Measurements from ENCODE around the gene DUS1L. TPM values are rescaled to one million over a fixed set of nuclear protein-coding genes. Genes with fewer than 3 reads are reported as not detected.

Gene DUS1L
- polyA plus RNA-seq, 1 of the 3 experiments (the other 2 are of a cell fraction), result 163 TPM

- H3K4me1 ChIP-seq (ENCODE audit: control insufficient read depth in 1 of 2, insufficient read depth in 2 of 2, low read depth in 1 of 2, low read length in 1 of 2), result peaks cover 18 to 36% of the 10 kb centered on the region in 2 experiments; a peak in 3 of 4 replicates
- DNase-seq, result no peak
- peaks cover 36% of the 10 kb centered on the region for H3K79me2 ChIP-seq (ENCODE audit: insufficient read depth)
- no peaks in the 10 kb centered on the region for H3K9me3 ChIP-seq
- peak overlapping the region; percentile 99 for H3K4me2 ChIP-seq
- peak overlapping the region in 1 of 2 experiments; percentile 11; a peak in 1 of 4 replicates for H3K27ac ChIP-seq (ENCODE audit: low read depth in 2 of 2, low read length in 1 of 2)
- POLR2A ChIA-PET, result interaction anchor here (0.6 to 4.2 kb wide), 10 partner anchors 10 to 105 kb away, joined by 3 to 41 read pairs (median 5); partner anchors contain the start of genes ASPSCR1, FASN, NOTUM and RAC3
- WGBS (ENCODE audit: low lambda C conversion rate), result 84% methylated on average over 13 of the region's 14 CpGs
- peaks cover 17% of the 10 kb centered on the region for H4K20me1 ChIP-seq (ENCODE audit: insufficient read depth)
- peaks cover 7 to 23% of the 10 kb centered on the region in 2 experiments for H3K36me3 ChIP-seq (replicated peaks in 1 of 2; ENCODE audit: control insufficient read depth in 1 of 2, insufficient read depth in 2 of 2, low read length in 1 of 2)
- peaks cover 32% of the 10 kb centered on the region for H3F3A ChIP-seq (replicated peaks; ENCODE audit: insufficient read depth)
- no peaks in the 10 kb centered on the region for H3K9me2 ChIP-seq
- peak overlapping the region in 1 of 2 experiments; percentile 92; a peak in 1 of 4 replicates for H3K4me3 ChIP-seq (ENCODE audit: low read depth in 2 of 2, low read length in 1 of 2)
- TF ChIP-seq USF2 (IDR thresholded peaks at IDR 0.05; ENCODE audit: borderline replicate concordance, low read depth, low read length) (no peak), TCF12 (IDR thresholded peaks at IDR 0.05) (no peak), EP300 (IDR thresholded peaks at IDR 0.05; ENCODE audit: borderline replicate concordance in 1 of 2, low read depth in 1 of 2, low read length in 1 of 2) (no peak), TAF1 (IDR thresholded peaks at IDR 0.05; ENCODE audit: borderline replicate concordance, low read depth, low read length) (no peak), SIN3A (IDR thresholded peaks at IDR 0.05; ENCODE audit: borderline replicate concordance, low read depth, low read length) (no peak), FOXJ3 (CRISPR knock-in tag; IDR thresholded peaks at IDR 0.05) (no peak), RCOR1 (IDR thresholded peaks at IDR 0.05; ENCODE audit: low read length) (no peak), FOXM1 (IDR thresholded peaks at IDR 0.05; ENCODE audit: low read depth) (no peak), JUND (IDR thresholded peaks at IDR 0.05) (no peak), MEF2A (IDR thresholded peaks at IDR 0.05; ENCODE audit: borderline replicate concordance, low read depth) (no peak), RAD21 (IDR thresholded peaks at IDR 0.05; ENCODE audit: low read length) (no peak), POLR2AphosphoS5 (IDR thresholded peaks at IDR 0.05; ENCODE audit: low read depth, low read length) (no peak), ELF1 (IDR thresholded peaks at IDR 0.05) (no peak), FOSL2 (IDR thresholded peaks at IDR 0.05; ENCODE audit: borderline replicate concordance, low read depth) (no peak)
- TF ChIP-seq, protein P1, sequence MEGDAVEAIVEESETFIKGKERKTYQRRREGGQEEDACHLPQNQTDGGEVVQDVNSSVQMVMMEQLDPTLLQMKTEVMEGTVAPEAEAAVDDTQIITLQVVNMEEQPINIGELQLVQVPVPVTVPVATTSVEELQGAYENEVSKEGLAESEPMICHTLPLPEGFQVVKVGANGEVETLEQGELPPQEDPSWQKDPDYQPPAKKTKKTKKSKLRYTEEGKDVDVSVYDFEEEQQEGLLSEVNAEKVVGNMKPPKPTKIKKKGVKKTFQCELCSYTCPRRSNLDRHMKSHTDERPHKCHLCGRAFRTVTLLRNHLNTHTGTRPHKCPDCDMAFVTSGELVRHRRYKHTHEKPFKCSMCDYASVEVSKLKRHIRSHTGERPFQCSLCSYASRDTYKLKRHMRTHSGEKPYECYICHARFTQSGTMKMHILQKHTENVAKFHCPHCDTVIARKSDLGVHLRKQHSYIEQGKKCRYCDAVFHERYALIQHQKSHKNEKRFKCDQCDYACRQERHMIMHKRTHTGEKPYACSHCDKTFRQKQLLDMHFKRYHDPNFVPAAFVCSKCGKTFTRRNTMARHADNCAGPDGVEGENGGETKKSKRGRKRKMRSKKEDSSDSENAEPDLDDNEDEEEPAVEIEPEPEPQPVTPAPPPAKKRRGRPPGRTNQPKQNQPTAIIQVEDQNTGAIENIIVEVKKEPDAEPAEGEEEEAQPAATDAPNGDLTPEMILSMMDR (IDR thresholded peaks at IDR 0.05), result no peak
- TF ChIP-seq, protein P2, sequence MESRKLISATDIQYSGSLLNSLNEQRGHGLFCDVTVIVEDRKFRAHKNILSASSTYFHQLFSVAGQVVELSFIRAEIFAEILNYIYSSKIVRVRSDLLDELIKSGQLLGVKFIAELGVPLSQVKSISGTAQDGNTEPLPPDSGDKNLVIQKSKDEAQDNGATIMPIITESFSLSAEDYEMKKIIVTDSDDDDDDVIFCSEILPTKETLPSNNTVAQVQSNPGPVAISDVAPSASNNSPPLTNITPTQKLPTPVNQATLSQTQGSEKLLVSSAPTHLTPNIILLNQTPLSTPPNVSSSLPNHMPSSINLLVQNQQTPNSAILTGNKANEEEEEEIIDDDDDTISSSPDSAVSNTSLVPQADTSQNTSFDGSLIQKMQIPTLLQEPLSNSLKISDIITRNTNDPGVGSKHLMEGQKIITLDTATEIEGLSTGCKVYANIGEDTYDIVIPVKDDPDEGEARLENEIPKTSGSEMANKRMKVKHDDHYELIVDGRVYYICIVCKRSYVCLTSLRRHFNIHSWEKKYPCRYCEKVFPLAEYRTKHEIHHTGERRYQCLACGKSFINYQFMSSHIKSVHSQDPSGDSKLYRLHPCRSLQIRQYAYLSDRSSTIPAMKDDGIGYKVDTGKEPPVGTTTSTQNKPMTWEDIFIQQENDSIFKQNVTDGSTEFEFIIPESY (IDR thresholded peaks at IDR 0.05; ENCODE audit: borderline replicate concordance, low read depth), result no peak
- CTCF ChIA-PET, result interaction anchor here (0.6 to 35.7 kb wide), 49 partner anchors 10 to 337 kb away, joined by 3 to 1216 read pairs (median 6); partner anchors contain the start of genes ANAPC11, ARHGDIA, ARL16 and ASPSCR1
- H3K9ac ChIP-seq, result no peak overlapping the region
- H2AFZ ChIP-seq (ENCODE audit: low read depth), result no peak overlapping the region
- H3K27me3 ChIP-seq (ENCODE audit: insufficient read depth), result no peaks in the 10 kb centered on the region
Observed at GRCh38 chr17:82020572-82021106, 45.0 kb downstream of the DUS1L start.
